Mesenchymal stem cell (in vitro differentiated cells and primary cell): Measurements from ENCODE around the gene SOD2.

Source experiments
- DNase-seq: peaks from one replicate; pipeline ENCODE4 v3.0.0-alpha.2; 2013
- H2AFZ ChIP-seq: one replicate; pipeline ENCODE4 v1.6.1; 2013; ENCODE audit warnings: low read depth, mild to moderate bottlenecking, control low read depth, inconsistent platforms, low read length, moderate library complexity
- H2AK5ac ChIP-seq: 2 replicates; pipeline ENCODE4 v1.6.1; 2013; ENCODE audit warnings: low read length, moderate library complexity, mild to moderate bottlenecking, inconsistent platforms; ENCODE audit not compliant: severe bottlenecking
- H2BK120ac ChIP-seq: one replicate; pipeline ENCODE4 v1.6.1; 2013; ENCODE audit warnings: low read depth, mild to moderate bottlenecking, inconsistent platforms, low read length, moderate library complexity
- H2BK12ac ChIP-seq, 2 experiments: one replicate each; pipeline ENCODE4 v1.6.1; 2013; ENCODE audit warnings: inconsistent platforms in 2 of 2, low read length in 2 of 2, mild to moderate bottlenecking in 2 of 2, moderate library complexity in 2 of 2, control low read depth in 1 of 2
- H2BK15ac ChIP-seq: one replicate; pipeline ENCODE4 v1.6.1; 2013; ENCODE audit warnings: mild to moderate bottlenecking, low read depth, inconsistent platforms; ENCODE audit not compliant: poor library complexity, severe bottlenecking
- H2BK5ac ChIP-seq: 2 replicates; pipeline ENCODE4 v1.6.1; 2013; ENCODE audit warnings: low read depth, mild to moderate bottlenecking, low read length, control low read depth, inconsistent platforms; ENCODE audit not compliant: poor library complexity, severe bottlenecking
- H3K14ac ChIP-seq, 2 experiments: one replicate each; pipeline ENCODE4 v1.6.1; 2013; ENCODE audit warnings: inconsistent platforms in 2 of 2, low read length in 2 of 2, control low read depth in 1 of 2, mild to moderate bottlenecking in 1 of 2, moderate library complexity in 1 of 2
- H3K18ac ChIP-seq, 2 experiments: one replicate each; pipeline ENCODE4 v1.6.1; 2013; ENCODE audit warnings: inconsistent platforms in 2 of 2, low read length in 2 of 2, control low read depth in 1 of 2, low read depth in 1 of 2, mild to moderate bottlenecking in 1 of 2
- H3K23ac ChIP-seq, 2 experiments: one replicate each; pipeline ENCODE4 v1.6.1; 2013; ENCODE audit warnings: inconsistent platforms in 2 of 2, low read length in 2 of 2, mild to moderate bottlenecking in 2 of 2, moderate library complexity in 2 of 2, control low read depth in 1 of 2
- H3K27ac ChIP-seq: 2 replicates; pipeline ENCODE4 v1.5.1; 2013; ENCODE audit warnings: mild to moderate bottlenecking, moderate library complexity, low read length, control low read depth, inconsistent platforms; ENCODE audit not compliant: poor library complexity, severe bottlenecking
- H3K27me3 ChIP-seq, 2 experiments: 2 replicates each; pipeline versions ENCODE4 v1.6.1 to v1.7.0; 2013; ENCODE audit warnings: low read length in 2 of 2, mild to moderate bottlenecking in 2 of 2, moderate library complexity in 2 of 2, control low read depth in 1 of 2, inconsistent platforms in 1 of 2; ENCODE audit not compliant: control insufficient read depth in 1 of 2, insufficient read depth in 1 of 2
- H3K36me3 ChIP-seq, 2 experiments: 2 replicates each; pipeline versions ENCODE4 v1.6.1 to v1.7.0; 2013; ENCODE audit warnings: low read length in 2 of 2, control low read depth in 1 of 2, inconsistent platforms in 1 of 2, low read depth in 1 of 2, mild to moderate bottlenecking in 1 of 2; ENCODE audit not compliant: insufficient read depth in 2 of 2, control insufficient read depth in 1 of 2
- H3K4ac ChIP-seq, 2 experiments: one replicate each; pipeline ENCODE4 v1.6.1; 2013; ENCODE audit warnings: inconsistent platforms in 2 of 2, low read length in 2 of 2, mild to moderate bottlenecking in 2 of 2, moderate library complexity in 2 of 2, control low read depth in 1 of 2, low read depth in 1 of 2
- H3K4me1 ChIP-seq: 2 replicates; pipeline ENCODE4 v1.6.1; 2013; ENCODE audit warnings: low read depth, low read length, control low read depth; ENCODE audit not compliant: control insufficient read depth, insufficient read depth
- H3K4me2 ChIP-seq: 2 replicates; pipeline ENCODE4 v1.6.1; 2013; ENCODE audit warnings: low read length, mild to moderate bottlenecking, inconsistent platforms; ENCODE audit not compliant: poor library complexity, severe bottlenecking
- H3K4me3 ChIP-seq, 2 experiments: 2 replicates each; pipeline versions ENCODE4 v1.5.1 to v1.7.0; 2013; ENCODE audit warnings: low read length in 2 of 2, mild to moderate bottlenecking in 2 of 2, control low read depth in 1 of 2, low read depth in 1 of 2; ENCODE audit not compliant: insufficient read depth in 1 of 2
- H3K79me1 ChIP-seq: replicated peaks from 2 replicates; pipeline ENCODE4 v1.6.1; 2013; ENCODE audit warnings: mild to moderate bottlenecking, control low read depth, low read length, inconsistent platforms; ENCODE audit not compliant: poor library complexity, severe bottlenecking
- H3K9ac ChIP-seq: 2 replicates; pipeline ENCODE4 v1.7.0; 2013; ENCODE audit warnings: mild to moderate bottlenecking, low read length, moderate library complexity
- H3K9me3 ChIP-seq: 2 replicates; pipeline ENCODE4 v1.7.0; 2013; ENCODE audit warnings: mild to moderate bottlenecking, low read length; ENCODE audit not compliant: control insufficient read depth
- H4K8ac ChIP-seq: one replicate; pipeline ENCODE4 v1.6.1; 2013; ENCODE audit warnings: inconsistent platforms, mild to moderate bottlenecking, low read length, moderate library complexity
- H4K91ac ChIP-seq: one replicate; pipeline ENCODE4 v1.6.1; 2013; ENCODE audit warnings: mild to moderate bottlenecking, low read length, inconsistent platforms
- WGBS: methylation state at CpG from one replicate; pipeline ENCODE4 v1.1.7; 2013; ENCODE audit warnings: mixed read lengths; 5-methylcytosine and 5-hydroxymethylcytosine counted together

The SOD2 gene

GRCh38 chr6:159728531-159728964 is 35.5 kb upstream of the SOD2 start:
- Histone ChIP-seq H4K8ac (no peak overlapping the region), H3K4me2 (peak overlapping the region; percentile 68), H3K4me3 (peak overlapping the region in 1 of 2 experiments; percentile 85), H3K9me3 (no peaks in the 10 kb centered on the region), H4K91ac (no peak overlapping the region), H3K14ac (no peak overlapping the region), H3K79me1 (peaks cover 2% of the 10 kb centered on the region), H2AFZ (no peak overlapping the region), H3K4ac (no peak overlapping the region), H2BK12ac (no peak overlapping the region), H2AK5ac (no peak overlapping the region), H3K36me3 (peaks cover 5 to 16% of the 10 kb centered on the region in 2 experiments), H2BK120ac (no peak overlapping the region), H3K27ac (no peak overlapping the region), H2BK5ac (no peak overlapping the region), H3K9ac (peak overlapping the region; percentile 97), H3K23ac (no peak overlapping the region), H3K18ac (no peak overlapping the region), H3K27me3 (no peaks in the 10 kb centered on the region), H3K4me1 (no peaks in the 10 kb centered on the region), H2BK15ac (no peak overlapping the region)
- WGBS = 2% methylated on average over 6 of the region's 9 CpGs
- peak; percentile 27 for DNase-seq

- H3K9me3 ChIP-seq = no peaks in the 10 kb centered on the region
- peak overlapping the region; percentile 85 for H4K8ac ChIP-seq
- H3K18ac ChIP-seq = peak overlapping the region; percentile 93 to 98
- no peaks in the 10 kb centered on the region for H3K4me1 ChIP-seq
- peak overlapping the region in 1 of 2 experiments; percentile 95 for H3K14ac ChIP-seq
- peak overlapping the region; percentile 97 for H2BK120ac ChIP-seq
- peak overlapping the region; percentile 93 to 98 for H3K4ac ChIP-seq
- peak overlapping the region; percentile 37 for H2AFZ ChIP-seq
- peak overlapping the region; percentile 96 for H2BK15ac ChIP-seq
- peak overlapping the region; percentile 27 for H3K4me2 ChIP-seq
- no peak overlapping the region for H2AK5ac ChIP-seq
- peak overlapping the region; percentile 80 for H3K27ac ChIP-seq
- peak overlapping the region; percentile 85 to 92 for H3K4me3 ChIP-seq
- peaks cover 6% of the 10 kb centered on the region for H3K79me1 ChIP-seq
- peak overlapping the region; percentile 86 for H4K91ac ChIP-seq
- peak overlapping the region; percentile 87 for H2BK5ac ChIP-seq
- H2BK12ac ChIP-seq = peak overlapping the region in 1 of 2 experiments; percentile 38
- DNase-seq = peak; percentile 60
- H3K27me3 ChIP-seq = no peaks in the 10 kb centered on the region
- H3K23ac ChIP-seq = peak overlapping the region; percentile 94 to 98
- H3K9ac ChIP-seq = peak overlapping the region; percentile 97
- WGBS = 0% methylated on average over 31 of the region's 44 CpGs
- peaks cover 0 to 16% of the 10 kb centered on the region in 2 experiments for H3K36me3 ChIP-seq
Measured at GRCh38 chr6:159727717-159728445, 34.8 kb upstream of the SOD2 start.

GRCh38 chr6:159726918-159727716 is 34.1 kb upstream of the SOD2 start, which contains the start of gene WTAP:
WTAP (plus strand) TSS chr6:159727506; CDS start chr6:159736266, 8,760 bp downstream.
- peaks cover 6% of the 10 kb centered on the region for H3K79me1 ChIP-seq
- peaks cover under 1 to 14% of the 10 kb centered on the region in 2 experiments for H3K36me3 ChIP-seq
- H3K9me3 ChIP-seq = no peaks in the 10 kb centered on the region
- H3K4ac ChIP-seq = peak within 1 kb of the TSS; percentile 99 to 100
- peak within 1 kb of the TSS; percentile 82 to 100 for H3K14ac ChIP-seq
- H3K18ac ChIP-seq = peak within 1 kb of the TSS; percentile 100
- peak within 1 kb of the TSS; percentile 99 for H2BK5ac ChIP-seq
- peak within 1 kb of the TSS; percentile 97 for H2BK120ac ChIP-seq
- peak within 1 kb of the TSS; percentile 95 to 98 for H3K4me3 ChIP-seq
- no peaks in the 10 kb centered on the region for H3K4me1 ChIP-seq
- peak within 1 kb of the TSS; percentile 100 for H3K27ac ChIP-seq
- H3K9ac ChIP-seq = peak within 1 kb of the TSS; percentile 97
- peak within 1 kb of the TSS; percentile 94 to 98 for H3K23ac ChIP-seq
- peak within 1 kb of the TSS; percentile 82 for H3K4me2 ChIP-seq
- H2BK15ac ChIP-seq = peak within 1 kb of the TSS; percentile 99
- peak within 1 kb of the TSS; percentile 99 for H4K91ac ChIP-seq
- H2AK5ac ChIP-seq = peak within 1 kb of the TSS; percentile 72
- no peaks in the 10 kb centered on the region for H3K27me3 ChIP-seq
- DNase-seq = peak; percentile 95
- peak within 1 kb of the TSS; percentile 6 to 80 for H2BK12ac ChIP-seq
- WGBS = under 1% methylated on average over 53 of the region's 93 CpGs
- peak within 1 kb of the TSS; percentile 100 for H2AFZ ChIP-seq
- H4K8ac ChIP-seq = peak within 1 kb of the TSS; percentile 98
